Liver (tissue), 9 donors: ENCODE results near the gene MED25. TPM values are rescaled to one million over a fixed set of nuclear protein-coding genes. Genes with fewer than 3 reads are reported as not detected.
A peak's percentile ranks its signal among the peaks of the same experiment; 100 is the strongest.

Experiments used
- DNase-seq: peaks from one replicate; pipeline ENCODE4 v3.0.0-alpha.2; 2017; ENCODE audit warnings: low spot score
- H3K27ac ChIP-seq, 2 donors: one replicate each; pipeline ENCODE4 v1.7.0; 2013; ENCODE audit warnings: inconsistent platforms in 2 of 2, low read length in 2 of 2, control low read depth in 1 of 2, low read depth in 1 of 2, mild to moderate bottlenecking in 1 of 2
- H3K27me3 ChIP-seq, 4 donors: one replicate each; pipeline versions ENCODE4 v1.6.1 to v1.7.0; 2013; ENCODE audit warnings: low read length in 3 of 4, inconsistent platforms in 1 of 4, mild to moderate bottlenecking in 1 of 4, moderate library complexity in 1 of 4; ENCODE audit not compliant: control insufficient read depth in 4 of 4, insufficient read depth in 4 of 4
- H3K36me3 ChIP-seq, 4 donors: one replicate each; pipeline versions ENCODE4 v1.6.1 to v1.7.0; 2013; ENCODE audit warnings: low read length in 3 of 4, mild to moderate bottlenecking in 3 of 4, low read depth in 1 of 4, moderate library complexity in 1 of 4; ENCODE audit not compliant: control insufficient read depth in 4 of 4, insufficient read depth in 3 of 4
- H3K4me1 ChIP-seq, 4 donors: one replicate each; pipeline versions ENCODE4 v1.6.1 to v1.7.0; 2013; ENCODE audit warnings: low read length in 3 of 4, mild to moderate bottlenecking in 3 of 4, moderate library complexity in 1 of 4; ENCODE audit not compliant: control insufficient read depth in 4 of 4, insufficient read depth in 4 of 4
- H3K4me3 ChIP-seq, 3 donors: one replicate each; pipeline versions ENCODE4 v1.6.1 to v1.7.0; 2013; ENCODE audit warnings: low read length in 3 of 3, control low read depth in 1 of 3, low read depth in 1 of 3, mild to moderate bottlenecking in 1 of 3
- H3K9ac ChIP-seq, 2 donors: one replicate each; pipeline ENCODE4 v1.7.0; 2013; ENCODE audit warnings: low read length in 2 of 2, mild to moderate bottlenecking in 2 of 2, moderate library complexity in 2 of 2, control low read depth in 1 of 2, low read depth in 1 of 2
- H3K9me3 ChIP-seq, 4 donors: one replicate each; pipeline versions ENCODE4 v1.6.1 to v1.7.0; 2013; ENCODE audit warnings: low read length in 3 of 4; ENCODE audit not compliant: control insufficient read depth in 4 of 4
- FOXA1 ChIP-seq: IDR thresholded peaks from 2 replicates; pipeline ENCODE4 v1.6.1; 2016; ENCODE audit warnings: antibody characterized with exemption
- FOXA2 ChIP-seq: IDR thresholded peaks from 2 replicates; pipeline ENCODE4 v1.6.1; 2016; ENCODE audit warnings: antibody characterized with exemption
- GABPA ChIP-seq, 2 donors: IDR thresholded peaks in 1 of 2; conservative IDR thresholded peaks in 1 of 2; 2 replicates each; pipeline ENCODE4 v1.6.1; 2016; ENCODE audit warnings: antibody characterized with exemption in 2 of 2, mild to moderate bottlenecking in 1 of 2, moderate library complexity in 1 of 2
- HNF4A ChIP-seq, 2 donors: conservative IDR thresholded peaks; 2 replicates each; pipeline ENCODE4 v1.6.1; 2016; ENCODE audit warnings: antibody characterized with exemption in 2 of 2, mild to moderate bottlenecking in 2 of 2
- HNF4G ChIP-seq: IDR thresholded peaks from 2 replicates; pipeline ENCODE4 v1.6.1; 2016; ENCODE audit warnings: antibody characterized with exemption
- JUND ChIP-seq, 2 donors: IDR thresholded peaks; 2 replicates each; pipeline ENCODE4 v1.6.1; 2016; ENCODE audit warnings: antibody characterized with exemption in 2 of 2
- MAX ChIP-seq: IDR thresholded peaks from 2 replicates; pipeline ENCODE4 v1.6.1; 2016; ENCODE audit warnings: antibody characterized with exemption
- NR2F2 ChIP-seq: IDR thresholded peaks from 2 replicates; pipeline ENCODE4 v1.6.1; 2016; ENCODE audit warnings: antibody characterized with exemption
- RAD21 ChIP-seq, 2 donors: IDR thresholded peaks; 2 replicates each; pipeline ENCODE4 v1.6.1; 2016; ENCODE audit warnings: antibody characterized with exemption in 2 of 2, mild to moderate bottlenecking in 2 of 2
- REST ChIP-seq: IDR thresholded peaks from 2 replicates; pipeline ENCODE4 v1.6.1; 2016; ENCODE audit warnings: antibody characterized with exemption, mild to moderate bottlenecking
- TAF1 ChIP-seq: conservative IDR thresholded peaks from 2 replicates; pipeline ENCODE4 v1.6.1; 2016; ENCODE audit warnings: antibody characterized with exemption, mild to moderate bottlenecking
- YY1 ChIP-seq: IDR thresholded peaks from 2 replicates; pipeline ENCODE4 v1.6.1; 2016; ENCODE audit warnings: antibody characterized with exemption, mild to moderate bottlenecking
- WGBS: extraction: QIAGEN DNeasy Blood & Tissue Kit; methylation state at CpG from one replicate; pipeline ENCODE4 v1.1.7; 2013; 5-methylcytosine and 5-hydroxymethylcytosine counted together
- polyA plus RNA-seq, 2 donors: library from polyadenylated mRNA; stranded (reverse) in 1 of 2; unstranded in 1 of 2; fragments of 200-250 nt in 1 of 2; fragments of >200 nt in 1 of 2; fragmentation: Nextera tagmentation in 1 of 2; extraction: Ambion mirVana in 1 of 2; gene quantifications; one replicate each; pipeline versions ENCODE4 v1.2.1 to v1.2.3, GENCODE V29; 2013 to 2015
- total RNA-seq, 2 donors: library from RNA; depleted of rRNA; stranded (reverse); fragments of >200 nt; gene quantifications; one replicate each; pipeline ENCODE4 v1.2.3, GENCODE V29; 2014
- TF ChIP-seq, protein P1 (sequence below): IDR thresholded peaks from 2 replicates; pipeline ENCODE4 v1.6.1; 2016; ENCODE audit warnings: antibody characterized with exemption
- TF ChIP-seq, protein P2 (sequence below): IDR thresholded peaks from 2 replicates; pipeline ENCODE4 v1.6.1; 2016; ENCODE audit warnings: antibody characterized with exemption
- donor health status: healthy.
- donor health status: healthy.
- donor health status: healthy.
- donor health status: healthy.
- donor health status: healthy.

The MED25 gene
- total and polyA plus RNA-seq, 4 donors, result 4.7 to 24.1 (median 9.6) TPM

DNA sequence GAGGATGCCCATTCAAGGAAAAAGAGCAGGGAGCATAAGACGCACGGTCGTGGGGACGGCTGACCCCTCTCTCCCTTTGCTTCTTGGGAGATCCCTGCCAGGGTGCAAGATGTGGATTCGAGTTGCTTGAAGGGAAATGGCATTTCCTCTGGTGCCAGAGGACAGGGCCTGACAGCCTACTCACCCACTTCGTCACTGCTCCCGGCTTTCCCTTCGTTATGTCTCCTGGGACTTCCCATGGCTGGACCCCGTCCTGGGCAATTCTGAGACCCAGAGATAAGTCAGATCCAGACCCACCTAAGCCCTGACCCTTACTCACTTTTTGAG lies 60.6 kb downstream of the MED25 start:
- no peaks in the 10 kb centered on the region for H3K9me3 ChIP-seq
- no peaks in the 10 kb centered on the region for H3K27me3 ChIP-seq
- peaks cover 27 to 37% (median 36%) of the 10 kb centered on the region in 4 donors for H3K36me3 ChIP-seq
- peak overlapping the region in 1 of 3 donors; percentile 58 for H3K4me3 ChIP-seq
- H3K4me1 ChIP-seq, result peaks cover 2 to 37% (median 23%) of the 10 kb centered on the region in 4 donors
- DNase-seq, result no peak
- peak overlapping the region; percentile 92 to 96 for H3K27ac ChIP-seq
- 91% methylated on average over 9 of the region's 9 CpGs for WGBS
- TF ChIP-seq FOXA2 (no peak), FOXA1 (no peak), RAD21 (IDR thresholded peaks at IDR 0.05) (no peak), HNF4G (no peak), TAF1 (no peak), YY1 (no peak), JUND (IDR thresholded peaks at IDR 0.05) (no peak), HNF4A (conservative IDR thresholded peaks at IDR 0.05) (no peak), MAX (no peak), REST (no peak), NR2F2 (no peak)
- TF ChIP-seq, protein P1, sequence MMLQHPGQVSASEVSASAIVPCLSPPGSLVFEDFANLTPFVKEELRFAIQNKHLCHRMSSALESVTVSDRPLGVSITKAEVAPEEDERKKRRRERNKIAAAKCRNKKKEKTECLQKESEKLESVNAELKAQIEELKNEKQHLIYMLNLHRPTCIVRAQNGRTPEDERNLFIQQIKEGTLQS, result no peak
- TF ChIP-seq, protein P2, sequence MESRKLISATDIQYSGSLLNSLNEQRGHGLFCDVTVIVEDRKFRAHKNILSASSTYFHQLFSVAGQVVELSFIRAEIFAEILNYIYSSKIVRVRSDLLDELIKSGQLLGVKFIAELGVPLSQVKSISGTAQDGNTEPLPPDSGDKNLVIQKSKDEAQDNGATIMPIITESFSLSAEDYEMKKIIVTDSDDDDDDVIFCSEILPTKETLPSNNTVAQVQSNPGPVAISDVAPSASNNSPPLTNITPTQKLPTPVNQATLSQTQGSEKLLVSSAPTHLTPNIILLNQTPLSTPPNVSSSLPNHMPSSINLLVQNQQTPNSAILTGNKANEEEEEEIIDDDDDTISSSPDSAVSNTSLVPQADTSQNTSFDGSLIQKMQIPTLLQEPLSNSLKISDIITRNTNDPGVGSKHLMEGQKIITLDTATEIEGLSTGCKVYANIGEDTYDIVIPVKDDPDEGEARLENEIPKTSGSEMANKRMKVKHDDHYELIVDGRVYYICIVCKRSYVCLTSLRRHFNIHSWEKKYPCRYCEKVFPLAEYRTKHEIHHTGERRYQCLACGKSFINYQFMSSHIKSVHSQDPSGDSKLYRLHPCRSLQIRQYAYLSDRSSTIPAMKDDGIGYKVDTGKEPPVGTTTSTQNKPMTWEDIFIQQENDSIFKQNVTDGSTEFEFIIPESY, result no peak
- H3K9ac ChIP-seq, result no peak overlapping the region

DNA sequence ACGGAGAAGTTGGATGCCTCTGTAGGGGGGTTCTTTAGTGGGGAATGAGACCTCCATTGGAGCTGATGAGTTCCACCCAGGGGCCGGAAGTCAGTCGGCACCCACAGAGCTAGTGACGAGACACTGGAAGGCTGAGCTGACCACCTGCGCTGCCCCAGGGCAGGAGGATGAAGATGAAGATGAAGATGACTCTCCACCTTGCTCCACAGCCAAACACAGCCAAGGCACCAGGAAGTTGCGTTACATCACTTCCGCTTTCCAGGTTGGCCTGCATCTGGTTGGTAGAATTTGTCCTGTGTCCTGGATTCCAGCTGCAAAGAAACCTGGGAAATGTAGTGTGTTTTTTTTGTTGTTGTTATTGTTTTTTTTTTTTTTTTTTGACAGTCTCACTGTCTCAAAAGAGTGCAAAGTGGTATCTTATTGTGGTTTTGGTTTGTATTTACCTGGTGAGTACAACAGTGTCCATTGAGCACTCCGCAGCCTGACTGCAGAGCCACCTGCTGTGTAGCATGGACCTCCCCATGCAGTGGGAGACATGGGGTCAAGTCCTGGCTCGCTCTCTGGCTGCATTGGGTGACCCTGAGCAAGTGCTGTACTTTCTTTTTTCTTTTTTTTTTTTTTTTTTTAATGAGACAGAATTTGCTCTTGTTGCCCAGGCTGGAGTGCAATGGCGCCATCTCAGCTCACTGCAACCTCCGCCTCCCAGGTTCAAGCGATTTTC lies 61.3 kb downstream of the MED25 start:
- TF ChIP-seq GABPA (IDR thresholded peaks at IDR 0.05 in 1 of 2, conservative IDR thresholded peaks at IDR 0.05 in 1 of 2) (peak in 1 of 2 donors; percentile 58), RAD21 (IDR thresholded peaks at IDR 0.05) (no peak)
- Histone ChIP-seq H3K9me3 (no peaks in the 10 kb centered on the region), H3K36me3 (peaks cover 34 to 44% (median 42%) of the 10 kb centered on the region in 4 donors), H3K4me3 (no peak overlapping the region), H3K4me1 (peaks cover 2 to 37% (median 23%) of the 10 kb centered on the region in 4 donors), H3K27ac (no peak overlapping the region), H3K9ac (no peak overlapping the region), H3K27me3 (no peaks in the 10 kb centered on the region)
- no peak for DNase-seq
- WGBS, result 95% methylated on average over 12 of the region's 12 CpGs
